B cell (primary cell): ENCODE data around the gene ZNF614. TPM values are rescaled to one million over a fixed set of nuclear protein-coding genes. Genes with fewer than 3 reads are reported as not detected.
"Not testable (repeated sequence)": the region's sequence is repeated elsewhere in the genome, so short reads cannot be mapped to it uniquely, and the experiment has no call there.

Experiments used
- ATAC-seq: fragments of 200-7000 bp; cut with Tn5 transposase; one replicate; pipeline ENCODE4 v1.10.0; 2021; ENCODE audit warnings: low read depth, mild to moderate bottlenecking, moderate number of reproducible peaks, moderate library complexity
- CTCF ChIA-PET: fragments of 350-600 bp; sonication (Branson Sonifier 250); formaldehyde crosslinking; loops from one replicate; lab custom pipeline; 2021; ENCODE audit warnings: antibody characterized with exemption, inconsistent platforms; lab: Charles Lee
- POLR2A ChIA-PET: fragments of 350-600 bp; sonication (Branson Sonifier 250); formaldehyde crosslinking; loops from one replicate; lab custom pipeline; 2021; ENCODE audit warnings: antibody characterized with exemption; lab: Charles Lee
- DNase-seq: peaks from one replicate; pipeline ENCODE4 v3.0.0; 2013
- H2AFZ ChIP-seq: 2 replicates; pipeline ENCODE4 v1.6.1; 2012; ENCODE audit warnings: mild to moderate bottlenecking, low read depth, low read length; ENCODE audit not compliant: insufficient read depth, poor library complexity, severe bottlenecking
- H3K27ac ChIP-seq, 2 donors: 1 replicate in 1 of 2; 2 replicates in 1 of 2; pipeline ENCODE4 v1.5.1; 2012 to 2013; ENCODE audit warnings: low read length in 2 of 2, mild to moderate bottlenecking in 2 of 2, moderate library complexity in 1 of 2
- H3K27me3 ChIP-seq, 4 experiments: fragments of 200-600 bp in 1 of 4; sonication (generic) in 1 of 4; replicated peaks in 1 of 4; 1 replicate in 2 of 4; 2 replicates in 2 of 4; pipeline versions ENCODE4 v1.6.1 to v1.7.0; 2013 to 2016; ENCODE audit warnings: low read length in 3 of 4, mild to moderate bottlenecking in 2 of 4, mixed read lengths in 1 of 4, moderate library complexity in 1 of 4; ENCODE audit not compliant: insufficient read depth in 4 of 4, control insufficient read depth in 3 of 4; ENCODE audit errors: control extremely low read depth in 1 of 4
- H3K36me3 ChIP-seq, 2 experiments: replicated peaks in 1 of 2; 1 replicate in 1 of 2; 2 replicates in 1 of 2; pipeline versions ENCODE4 v1.6.1 to v1.7.1; 2013; ENCODE audit warnings: low read length in 1 of 2; ENCODE audit not compliant: insufficient read depth in 2 of 2, control insufficient read depth in 1 of 2; ENCODE audit errors: control extremely low read depth in 1 of 2, extremely low read depth in 1 of 2
- H3K4me1 ChIP-seq, 2 donors: fragments of 200-600 bp in 1 of 2; sonication (generic) in 1 of 2; 1 replicate in 1 of 2; 2 replicates in 1 of 2; pipeline versions ENCODE4 v1.5.1 to v1.6.1; 2013 to 2017; ENCODE audit warnings: low read length in 2 of 2; ENCODE audit not compliant: control insufficient read depth in 2 of 2, insufficient read depth in 2 of 2
- H3K4me2 ChIP-seq: replicated peaks from 2 replicates; pipeline ENCODE3; 2012; ENCODE audit warnings: mild to moderate bottlenecking, low read depth, low read length; ENCODE audit not compliant: poor library complexity, severe bottlenecking
- H3K4me3 ChIP-seq, 5 experiments: fragments of 200-600 bp in 1 of 5; sonication (generic) in 1 of 5; 1 replicate in 3 of 5; 2 replicates in 2 of 5; pipeline versions ENCODE4 v1.5.1 to v1.7.0; 2011 to 2016; ENCODE audit warnings: low read length in 4 of 5, mild to moderate bottlenecking in 4 of 5, low read depth in 2 of 5, control low read depth in 1 of 5, moderate library complexity in 1 of 5; ENCODE audit not compliant: insufficient read depth in 1 of 5; ENCODE audit errors: control extremely low read depth in 1 of 5, extremely low read depth in 1 of 5
- H3K79me2 ChIP-seq: fragments of 200-600 bp; sonication (generic); one replicate; pipeline ENCODE4 v1.6.0; 2016; ENCODE audit warnings: low read length; ENCODE audit not compliant: control insufficient read depth, insufficient read depth
- H3K9ac ChIP-seq: fragments of 200-600 bp; sonication (generic); 2 replicates; pipeline ENCODE4 v1.6.1; 2017; ENCODE audit warnings: mild to moderate bottlenecking, low read length, moderate library complexity
- H3K9me3 ChIP-seq, 3 donors: one replicate each; pipeline versions ENCODE4 v1.6.1 to v1.7.1; 2013; ENCODE audit warnings: low read length in 2 of 3; ENCODE audit not compliant: control insufficient read depth in 2 of 3, insufficient read depth in 1 of 3; ENCODE audit errors: control extremely low read depth in 1 of 3
- H4K20me1 ChIP-seq: 2 replicates; pipeline ENCODE4 v1.6.0; 2012; ENCODE audit warnings: mild to moderate bottlenecking, low read length; ENCODE audit not compliant: insufficient read depth, control insufficient read depth, poor library complexity, severe bottlenecking
- H3K27ac Mint-ChIP-seq: one replicate; pipeline ENCODE4 v1.8.0; 2021; ENCODE audit warnings: mixed read lengths
- H3K27me3 Mint-ChIP-seq: one replicate; pipeline ENCODE4 v1.8.0; 2021; ENCODE audit warnings: mixed read lengths
- H3K4me1 Mint-ChIP-seq: one replicate; pipeline ENCODE4 v1.8.0; 2021; ENCODE audit warnings: mixed read lengths
- H3K4me3 Mint-ChIP-seq: one replicate; pipeline ENCODE4 v1.8.0; 2021; ENCODE audit warnings: mixed read lengths
- H3K9me3 Mint-ChIP-seq: one replicate; pipeline ENCODE4 v1.8.0; 2022; ENCODE audit warnings: mixed read lengths; ENCODE audit not compliant: insufficient read depth
- WGBS: methylation state at CpG from one replicate; pipeline ENCODE4 v1.1.5; 2013; ENCODE audit warnings: missing lambda C conversion rate; ENCODE audit not compliant: insufficient coverage; 5-methylcytosine and 5-hydroxymethylcytosine counted together
- intact Hi-C: fragments of 100-400 bp; cut with micrococcal nuclease; formaldehyde crosslinking; loops from one replicate; pipeline ENCODE4 v1.10.0; 2022
- polyA plus RNA-seq: library from polyadenylated mRNA; depleted of rRNA; stranded (reverse); fragments of >200 nt; gene quantifications from 2 replicates; pipeline ENCODE4 v1.2.3, GENCODE V29; 2012
- total RNA-seq, 2 donors: library from RNA; stranded (reverse); fragments of 120-200 nt in 1 of 2; gene quantifications; 1 replicate in 1 of 2; 2 replicates in 1 of 2; pipeline versions ENCODE4 v1.2.3 to v1.2.4, GENCODE V29; 2013 to 2022

Gene ZNF614
- total and polyA plus RNA-seq, 2 donors (not counting 1 experiment from before 2014, with no cell fraction given), result 3.5 to 14.3 TPM

DNA sequence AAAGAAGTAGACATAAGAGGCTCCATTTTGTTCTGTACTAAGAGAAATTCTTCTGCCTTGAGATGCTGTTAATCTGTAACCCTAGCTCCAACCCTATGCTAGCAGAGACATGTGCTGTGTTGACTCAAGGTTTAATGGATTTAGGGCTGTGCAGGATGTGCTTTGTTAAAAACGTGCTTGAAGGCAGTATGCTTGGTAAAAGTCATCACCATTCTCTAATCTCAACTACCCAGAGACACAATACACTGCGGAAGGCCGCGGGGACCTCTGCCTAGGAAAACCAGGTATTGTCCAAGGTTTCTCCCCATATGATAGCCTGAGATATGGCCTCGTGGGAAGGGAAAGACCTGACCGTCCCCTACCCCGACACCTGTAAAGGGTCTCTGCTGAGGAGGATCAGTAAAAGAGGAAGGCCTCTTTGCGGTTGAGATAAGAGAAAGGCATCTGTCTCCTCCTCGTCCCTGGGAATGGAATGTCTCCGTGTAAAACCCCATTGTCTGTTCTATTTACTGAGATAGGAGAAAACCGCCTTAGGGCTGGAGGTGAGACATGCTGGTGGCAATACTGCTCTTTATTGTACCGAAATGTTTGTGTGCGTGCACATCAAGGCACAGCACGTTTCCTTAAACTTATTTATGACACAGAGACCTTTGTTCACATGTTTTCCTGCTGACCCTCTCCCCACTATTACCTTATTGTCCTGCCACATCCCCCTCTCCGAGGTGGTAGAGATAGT is 1.8 kb downstream of the ZNF614 start:
- POLR2A ChIA-PET, result interaction anchor here (2.4 kb wide), 1 partner anchor 23 kb away, joined by 19 read pairs; the partner anchor contains the start of gene ZNF432
- H3K4me2 ChIP-seq, H3K4me3 ChIP-seq, ATAC-seq, H3K27me3 ChIP-seq, DNase-seq, H3K27ac ChIP-seq, H3K27me3 Mint-ChIP-seq, H3K9ac ChIP-seq, H4K20me1 ChIP-seq, H2AFZ ChIP-seq, intact Hi-C loops, CTCF ChIA-PET: not testable (repeated sequence)
- peaks cover 5 to 13% of the 10 kb centered on the region in 2 donors for H3K4me1 ChIP-seq
- Mint-ChIP-seq H3K4me3 (peak overlapping the region; percentile 29), H3K27ac (peak overlapping the region; percentile 23), H3K9me3 (peaks cover 12% of the 10 kb centered on the region), H3K4me1 (peaks cover 25% of the 10 kb centered on the region)
- WGBS, result 94% methylated on average over 7 of the region's 15 CpGs
- peaks cover 13 to 46% (median 22%) of the 10 kb centered on the region in 3 donors for H3K9me3 ChIP-seq
- peaks cover 3 to 39% of the 10 kb centered on the region in 2 experiments for H3K36me3 ChIP-seq
- H3K79me2 ChIP-seq, result peaks cover 66% of the 10 kb centered on the region

- peaks cover 5 to 56% of the 10 kb centered on the region in 2 experiments for H3K36me3 ChIP-seq
- H3K4me2 ChIP-seq, H4K20me1 ChIP-seq, intact Hi-C loops, H2AFZ ChIP-seq, POLR2A ChIA-PET, H3K27ac Mint-ChIP-seq, H3K27me3 ChIP-seq, H3K4me3 Mint-ChIP-seq, H3K27me3 Mint-ChIP-seq, H3K9ac ChIP-seq, ATAC-seq, H3K4me3 ChIP-seq, H3K27ac ChIP-seq, CTCF ChIA-PET, DNase-seq: not testable (repeated sequence)
- H3K4me1 ChIP-seq, result peaks cover 5 to 13% of the 10 kb centered on the region in 2 donors
- peaks cover 25% of the 10 kb centered on the region for H3K4me1 Mint-ChIP-seq
- WGBS, result 100% methylated on average over 4 of the region's 4 CpGs
- H3K9me3 Mint-ChIP-seq, result peaks cover 24% of the 10 kb centered on the region
- peaks cover 12 to 50% (median 38%) of the 10 kb centered on the region in 3 donors for H3K9me3 ChIP-seq
- peaks cover 75% of the 10 kb centered on the region for H3K79me2 ChIP-seq
Measured at GRCh38 chr19:52024478-52024877, 3.7 kb downstream of the ZNF614 start.
